Measurements from ENCODE around the gene FYN. TPM values are rescaled to one million over a fixed set of nuclear protein-coding genes. Genes with fewer than 3 reads are reported as not detected.

FYN gene
- total and polyA plus RNA-seq, 2 of the 13 experiments (the other 11 are each of a cell fraction or from before 2014, with no cell fraction given): 15.5 to 24.6 TPM

- peak; percentile 15 for FAIRE-seq
- BruUV-seq (replicated peaks): no TSS peak
- no peak overlapping the region for H3K27ac ChIP-seq (ENCODE audit: extremely low read length, insufficient read depth, low read length)
Observed at GRCh38 chr6:111812060-111813038, 60.9 kb downstream of the FYN start.

More at GRCh38 chr6:111812060-111813038, 60.9 kb downstream of the FYN start:
- no peak overlapping the region for H3K4me2 ChIP-seq (ENCODE audit: low read depth, low read length)
- TF ChIP-seq MAFF (IDR thresholded peaks at IDR 0.05; ENCODE audit: low read depth, low read length): peak; percentile 91
- peak; percentile 92 to 97 for TF ChIP-seq MAFK (conservative IDR thresholded peaks at IDR 0.05 in 1 of 2, IDR thresholded peaks at IDR 0.05 in 1 of 2; ENCODE audit: low read length in 2 of 2)
- TF ChIP-seq HMGXB4 (CRISPR knock-in tag; IDR thresholded peaks at IDR 0.05; ENCODE audit: borderline replicate concordance in 1 of 2, low read depth in 1 of 2): no peak
- no peaks in the 10 kb centered on the region for H3K27me3 ChIP-seq (ENCODE audit: control insufficient read depth in 1 of 2, insufficient read depth in 2 of 2, low read length in 2 of 2)
- intact Hi-C loops (cut with micrococcal nuclease; ENCODE audit: unreplicated experiment): no loop called here
- H3K4me1 ChIP-seq (ENCODE audit: insufficient read depth, low read length): no peaks in the 10 kb centered on the region
- no peaks in the 10 kb centered on the region for H3K36me3 ChIP-seq (replicated peaks in 1 of 2; ENCODE audit: control insufficient read depth in 1 of 2, insufficient read depth in 2 of 2, low read length in 2 of 2)
- 86% methylated on average over 8 of the region's 8 CpGs for WGBS (ENCODE audit: low lambda C conversion rate)
- H3K4me3 ChIP-seq (replicated peaks in 1 of 3; ENCODE audit: insufficient read depth in 1 of 3, low read depth in 2 of 3, low read length in 3 of 3): no peak overlapping the region
- no peak overlapping the region for H2AFZ ChIP-seq (ENCODE audit: low read length)
- ChIA-PET CTCF (ENCODE audit: low intra/inter-chr PET ratio, low total read pairs) (no interaction called here), POLR2A (no interaction called here)
- no peaks in the 10 kb centered on the region for H3K9me3 ChIP-seq (ENCODE audit: low read length)
- H3K9ac ChIP-seq (ENCODE audit: insufficient read depth, low read depth, low read length): no peak overlapping the region
- DNase-seq (ENCODE audit: low spot score) (no peak), ATAC-seq (no peak)
- H3K79me2 ChIP-seq (ENCODE audit: insufficient read depth, low read length): no peaks in the 10 kb centered on the region
- no peaks in the 10 kb centered on the region for H4K20me1 ChIP-seq (ENCODE audit: insufficient read depth, low read length)
- in situ Hi-C loops (cut with HindIII; ENCODE audit: extremely low pct_ligation_motif_present, low pct_unique_long_range_greater_than_20kb): no loop called here

Data from HepG2 (cell line).